H1 (cell line): Measurements from ENCODE around the gene BRCA1. TPM values are rescaled to one million over a fixed set of nuclear protein-coding genes. Genes with fewer than 3 reads are reported as not detected.

ENCODE experiments used
- CTCF ChIA-PET: fragments of 300-600 bp; sonication (Branson Sonifier 250); formaldehyde crosslinking; loops from one replicate; lab custom pipeline; 2021; ENCODE audit not compliant: partially characterized antibody; lab: Charles Lee
- POLR2A ChIA-PET: fragments of 300-600 bp; sonication (Branson Sonifier 250); formaldehyde crosslinking; loops from one replicate; lab custom pipeline; 2021; ENCODE audit warnings: inconsistent platforms; ENCODE audit not compliant: partially characterized antibody; lab: Charles Lee
- DNase-seq, 2 experiments: peaks; one replicate each; pipeline versions ENCODE4 v3.0.0 to v3.0.0-alpha.2; 2010 to 2022; ENCODE audit warnings: low spot score in 2 of 2, low read depth in 1 of 2, mixed read lengths in 1 of 2
- FAIRE-seq: peaks from 2 replicates; lab custom pipeline; 2011; peaks lifted over from hg19 to GRCh38; lab: Jason Lieb, UNC
- H2AFZ ChIP-seq: 2 replicates; pipeline ENCODE4 v1.8.1; 2012; ENCODE audit warnings: low read length, inconsistent platforms
- H2AK5ac ChIP-seq: 2 replicates; pipeline ENCODE4 v1.6.1; 2013; ENCODE audit warnings: low read depth, low read length
- H2BK120ac ChIP-seq: replicated peaks from 2 replicates; pipeline ENCODE3; 2013; ENCODE audit warnings: low read depth, low read length, inconsistent platforms
- H2BK12ac ChIP-seq: 2 replicates; pipeline ENCODE4 v1.6.1; 2013; ENCODE audit warnings: low read depth, low read length
- H2BK15ac ChIP-seq: 2 replicates; pipeline ENCODE4 v1.6.1; 2013; ENCODE audit warnings: low read length
- H2BK20ac ChIP-seq: 2 replicates; pipeline ENCODE4 v1.6.1; 2013; ENCODE audit warnings: low read length
- H2BK5ac ChIP-seq: 2 replicates; pipeline ENCODE4 v1.6.1; 2013; ENCODE audit warnings: low read depth, low read length
- H3K14ac ChIP-seq: 2 replicates; pipeline ENCODE4 v1.6.1; 2013; ENCODE audit warnings: inconsistent platforms; ENCODE audit not compliant: insufficient read length
- H3K18ac ChIP-seq: 2 replicates; pipeline ENCODE4 v1.6.1; 2013; ENCODE audit warnings: low read length; ENCODE audit errors: extremely low read depth
- H3K23ac ChIP-seq: 2 replicates; pipeline ENCODE4 v1.6.1; 2013; ENCODE audit warnings: inconsistent platforms; ENCODE audit not compliant: insufficient read length
- H3K23me2 ChIP-seq: 2 replicates; pipeline ENCODE4 v1.6.1; 2013; ENCODE audit warnings: low read depth, low read length
- H3K27ac ChIP-seq: 2 replicates; pipeline ENCODE4 v1.6.1; 2011; ENCODE audit warnings: low read depth, low read length, inconsistent platforms
- H3K27me3 ChIP-seq, 4 experiments: replicated peaks in 1 of 4; 1 replicate in 1 of 4; 2 replicates in 3 of 4; pipeline versions ENCODE4 v1.6.1 to v1.8.1; 2011 to 2013; ENCODE audit warnings: low read length in 3 of 4, mild to moderate bottlenecking in 3 of 4, inconsistent platforms in 2 of 4, mixed read lengths in 2 of 4, moderate library complexity in 1 of 4; ENCODE audit not compliant: control insufficient read depth in 3 of 4, insufficient read depth in 3 of 4; ENCODE audit errors: extremely low read depth in 1 of 4
- H3K36me3 ChIP-seq, 4 experiments: 2 replicates each; pipeline versions ENCODE4 v1.6.1 to v1.8.1; 2011 to 2013; ENCODE audit warnings: mild to moderate bottlenecking in 4 of 4, low read length in 3 of 4, moderate library complexity in 2 of 4, control low read depth in 1 of 4, inconsistent platforms in 1 of 4; ENCODE audit not compliant: insufficient read depth in 4 of 4, control insufficient read depth in 2 of 4
- H3K4ac ChIP-seq: replicated peaks from 2 replicates; pipeline ENCODE3; 2013; ENCODE audit warnings: low read length, low read depth, mixed read lengths, inconsistent platforms; ENCODE audit not compliant: insufficient read length
- H3K4me1 ChIP-seq, 4 experiments: replicated peaks in 1 of 4; 1 replicate in 1 of 4; 2 replicates in 3 of 4; pipeline versions ENCODE4 v1.6.1 to v1.8.1; 2011 to 2013; ENCODE audit warnings: low read length in 3 of 4, inconsistent platforms in 2 of 4, mixed read lengths in 1 of 4; ENCODE audit not compliant: insufficient read depth in 4 of 4, control insufficient read depth in 3 of 4
- H3K4me2 ChIP-seq, 2 experiments: 2 replicates each; pipeline versions ENCODE4 v1.6.1 to v1.8.1; 2011 to 2013; ENCODE audit warnings: low read depth in 2 of 2, low read length in 2 of 2, control low read depth in 1 of 2, inconsistent platforms in 1 of 2, mild to moderate bottlenecking in 1 of 2; ENCODE audit not compliant: insufficient read depth in 1 of 2
- H3K4me3 ChIP-seq, 4 experiments: fragments of 200-600, 300-600 bp in 1 of 4; sonication (generic), shearing (Covaris generic), sonication (Bioruptor Twin) in 1 of 4; 2 replicates each; pipeline versions ENCODE4 v1.5.1 to v1.8.1; 2011 to 2016; ENCODE audit warnings: low read length in 4 of 4, low read depth in 3 of 4, control low read depth in 2 of 4, inconsistent platforms in 2 of 4, mild to moderate bottlenecking in 2 of 4, mixed read lengths in 1 of 4, moderate library complexity in 1 of 4; ENCODE audit not compliant: insufficient read depth in 2 of 4; ENCODE audit errors: extremely low read depth in 1 of 4
- H3K56ac ChIP-seq: replicated peaks from 2 replicates; pipeline ENCODE3; 2013; ENCODE audit warnings: low read depth, mild to moderate bottlenecking, mixed read lengths, low read length, inconsistent platforms; ENCODE audit not compliant: insufficient read length
- H3K79me1 ChIP-seq: 2 replicates; pipeline ENCODE4 v1.6.1; 2013; ENCODE audit warnings: low read depth, low read length, control low read depth
- H3K79me2 ChIP-seq, 2 experiments: 2 replicates each; pipeline versions ENCODE4 v1.6.1 to v1.8.1; 2012 to 2013; ENCODE audit warnings: low read length in 2 of 2, mild to moderate bottlenecking in 2 of 2, inconsistent platforms in 1 of 2; ENCODE audit not compliant: insufficient read depth in 2 of 2, control insufficient read depth in 1 of 2
- H3K9ac ChIP-seq, 4 experiments: replicated peaks in 1 of 4; 1 replicate in 1 of 4; 2 replicates in 3 of 4; pipeline versions ENCODE4 v1.6.1 to v1.8.1; 2011 to 2013; ENCODE audit warnings: low read depth in 3 of 4, low read length in 3 of 4, control low read depth in 2 of 4, mild to moderate bottlenecking in 2 of 4, moderate library complexity in 2 of 4, inconsistent platforms in 1 of 4; ENCODE audit errors: extremely low read depth in 1 of 4
- H3K9me3 ChIP-seq, 2 experiments: 2 replicates each; pipeline versions ENCODE4 v1.6.1 to v1.8.1; 2012 to 2013; ENCODE audit warnings: mild to moderate bottlenecking in 2 of 2, moderate library complexity in 2 of 2, control low read depth in 1 of 2, inconsistent platforms in 1 of 2, low read depth in 1 of 2, low read length in 1 of 2, mixed read lengths in 1 of 2; ENCODE audit not compliant: insufficient read depth in 2 of 2
- H4K20me1 ChIP-seq, 2 experiments: replicated peaks in 1 of 2; 2 replicates each; pipeline versions ENCODE3 to v1.8.1; 2011 to 2013; ENCODE audit warnings: inconsistent platforms in 2 of 2, low read length in 2 of 2, mild to moderate bottlenecking in 1 of 2; ENCODE audit not compliant: insufficient read depth in 2 of 2, control insufficient read depth in 1 of 2
- H4K5ac ChIP-seq: 2 replicates; pipeline ENCODE4 v1.6.1; 2013; ENCODE audit warnings: low read length, low read depth, mixed read lengths, inconsistent platforms; ENCODE audit not compliant: insufficient read length
- H4K8ac ChIP-seq: 2 replicates; pipeline ENCODE4 v1.8.0; 2013; ENCODE audit warnings: mild to moderate bottlenecking, moderate library complexity, low read length, inconsistent platforms; ENCODE audit not compliant: insufficient read depth; ENCODE audit errors: extremely low read depth
- H4K91ac ChIP-seq: replicated peaks from 2 replicates; pipeline ENCODE3; 2013; ENCODE audit warnings: low read length, mixed read lengths, inconsistent platforms; ENCODE audit not compliant: insufficient read length
- MAFK ChIP-seq: IDR thresholded peaks from 2 replicates; pipeline ENCODE4 v1.6.1; 2012; ENCODE audit warnings: low read depth, mild to moderate bottlenecking, improper control_type of control experiment, low read length
- NRF1 ChIP-seq: IDR thresholded peaks from 2 replicates; pipeline ENCODE4 v1.6.1; 2011; ENCODE audit warnings: mild to moderate bottlenecking, low read depth, low read length, improper control_type of control experiment
- SP4 ChIP-seq: IDR thresholded peaks from 2 replicates; pipeline ENCODE4 v1.6.1; 2012; ENCODE audit warnings: low read length, inconsistent platforms
- SRF ChIP-seq: IDR thresholded peaks from 2 replicates; pipeline ENCODE4 v1.6.1; 2011; ENCODE audit warnings: mild to moderate bottlenecking, low read depth, low read length, moderate library complexity
- TEAD4 ChIP-seq: IDR thresholded peaks from 2 replicates; pipeline ENCODE4 v1.6.1; 2012; ENCODE audit warnings: low read depth, low read length, inconsistent platforms, mixed read lengths
- WGBS, 2 experiments: shearing (Covaris generic) in 1 of 2; methylation state at CpG; one replicate each; pipeline versions ENCODE4 v1.1.6 to v1.1.7; 2013 to 2015; ENCODE audit warnings: low lambda C conversion rate in 2 of 2, mixed read lengths in 2 of 2, inconsistent platforms in 1 of 2, low coverage in 1 of 2, missing lambda C conversion rate in 1 of 2; ENCODE audit not compliant: insufficient replicate concordance in 2 of 2, insufficient coverage in 1 of 2, insufficient read length in 1 of 2; ENCODE audit errors: extremely low coverage in 1 of 2, missing lambda C conversion rate in 1 of 2; 5-methylcytosine and 5-hydroxymethylcytosine counted together
- polyA plus RNA-seq, 7 experiments: library from polyadenylated mRNA; depleted of rRNA in 3 of 7; stranded (reverse) in 5 of 7; unstranded in 2 of 7; fragments of >200 nt in 5 of 7; fragments of 200-250 nt in 2 of 7; gene quantifications; 1 replicate in 5 of 7; 2 replicates in 1 of 7; 4 replicates in 1 of 7; pipeline versions ENCODE4 v1.2.1 to v1.2.3, GENCODE V29; 2011 to 2013; ENCODE audit warnings: missing spikeins in 2 of 7, mixed read lengths in 2 of 7
- total RNA-seq: library from RNA; stranded (reverse); fragmentation: NEBNext Ultra II Directional; extraction: Animal tissue kit (Norgen Biotek cat#: 25700); gene quantifications from 2 replicates; pipeline ENCODE4 v1.2.1, GENCODE V29; 2021
- TF ChIP-seq, protein P1 (sequence below): IDR thresholded peaks from 2 replicates; pipeline ENCODE4 v1.6.1; 2012; ENCODE audit warnings: inconsistent platforms

BRCA1 gene
- total and polyA plus RNA-seq, 2 of the 8 experiments (the other 6 are each of a cell fraction or from before 2014, with no cell fraction given), result 30.7 to 39.2 TPM

DNA sequence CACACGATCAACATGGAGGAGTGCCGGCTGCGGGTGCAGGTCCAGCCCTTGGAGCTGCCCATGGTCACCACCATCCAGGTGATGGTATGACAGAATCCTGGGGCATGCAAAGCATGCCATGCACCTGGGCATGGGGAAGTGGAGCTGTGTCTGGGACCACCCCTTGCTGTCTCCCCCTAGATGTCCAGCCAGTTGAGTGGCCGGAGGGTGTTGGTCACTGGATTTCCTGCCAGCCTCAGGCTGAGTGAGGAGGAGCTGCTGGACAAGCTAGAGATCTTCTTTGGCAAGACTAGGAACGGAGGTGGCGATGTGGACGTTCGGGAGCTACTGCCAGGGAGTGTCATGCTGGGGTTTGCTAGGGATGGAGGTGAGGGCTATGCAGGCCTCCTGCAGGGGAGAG, 111.9 kb downstream of the BRCA1 start:
- Histone ChIP-seq H3K4me2 (no peak overlapping the region), H4K8ac (peak overlapping the region; percentile 80; the same call in 1 of the 2 replicates), H3K18ac (no peak overlapping the region), H2BK15ac (peak overlapping the region; percentile 78), H2BK20ac (no peak overlapping the region), H2BK5ac (peak overlapping the region; percentile 44; the same call in 1 of the 2 replicates), H3K4me1 (peaks cover 2 to 9% (median 4%) of the 10 kb centered on the region in 4 experiments; a peak in 6 of 7 replicates), H3K4ac (no peak overlapping the region), H3K56ac (no peak overlapping the region), H2AK5ac (no peak overlapping the region), H3K36me3 (peaks cover 6 to 27% (median 9%) of the 10 kb centered on the region in 4 experiments; a peak in 7 of 8 replicates), H2BK120ac (no peak overlapping the region), H3K9ac (no peak overlapping the region), H3K27ac (no peak overlapping the region), H3K4me3 (no peak overlapping the region), H3K27me3 (no peaks in the 10 kb centered on the region), H3K23ac (no peak overlapping the region), H4K5ac (no peak overlapping the region), H3K79me1 (peaks cover 10% of the 10 kb centered on the region; the same call in 1 of the 2 replicates), H3K14ac (no peak overlapping the region), H3K9me3 (no peaks in the 10 kb centered on the region), H3K79me2 (peaks cover 0 to 6% of the 10 kb centered on the region in 2 experiments; a peak in 1 of 4 replicates), H4K91ac (no peak overlapping the region), H2BK12ac (0 out of 2 replicates have a peak overlapping the region, but pooled peaks have one; percentile 27), H4K20me1 (peaks cover 8% of the 10 kb centered on the region in 2 experiments), H2AFZ (no peak overlapping the region), H3K23me2 (no peaks in the 10 kb centered on the region; the same call in 1 of the 2 replicates)
- DNase-seq (no peak), FAIRE-seq (no peak)
- 94% methylated on average over 8 of the region's 8 CpGs; no CpG with 5 or more reads in 1 of the 2 experiments for WGBS, 2 experiments
- TF ChIP-seq NRF1, result no peak
- TF ChIP-seq SRF, result no peak
- no peak for TF ChIP-seq MAFK
- no peak for TF ChIP-seq SP4
- TF ChIP-seq TEAD4, result no peak
- TF ChIP-seq, protein P1, sequence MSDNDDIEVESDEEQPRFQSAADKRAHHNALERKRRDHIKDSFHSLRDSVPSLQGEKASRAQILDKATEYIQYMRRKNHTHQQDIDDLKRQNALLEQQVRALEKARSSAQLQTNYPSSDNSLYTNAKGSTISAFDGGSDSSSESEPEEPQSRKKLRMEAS, result no peak
- POLR2A ChIA-PET, result interaction anchor here (0.9 to 7.5 kb wide), 10 partner anchors 8 to 335 kb away, joined by 3 to 104 read pairs (median 4); partner anchors contain the start of genes IFI35, RPL27 and VAT1
- CTCF ChIA-PET, result interaction anchor here (0.6 to 1.2 kb wide), 3 partner anchors 10 to 159 kb away, joined by 3 to 5 read pairs (median 3); partner anchors contain the start of gene RPL27
